CD4-positive, CD25-positive, alpha-beta regulatory T cell (primary cell): ENCODE results near the gene ABCA7. TPM values are rescaled to one million over a fixed set of nuclear protein-coding genes. Genes with fewer than 3 reads are reported as not detected.

Experiments
- ATAC-seq, 2 donors: fragments of 150-1000 bp; cut with Tn5 transposase; one replicate each; pipeline ENCODE4 v1.10.0; 2021; ENCODE audit warnings: low read depth in 2 of 2, moderate number of reproducible peaks in 2 of 2, moderate library complexity in 1 of 2
- DNase-seq, 3 donors: peaks; one replicate each; pipeline versions ENCODE4 v3.0.0 to v3.0.0-alpha.2; 2012 to 2022; ENCODE audit warnings: mixed read lengths in 1 of 3
- H3K27ac ChIP-seq: one replicate; pipeline ENCODE4 v1.7.0; 2013; ENCODE audit warnings: mild to moderate bottlenecking, low read length; ENCODE audit not compliant: insufficient read depth, poor library complexity, severe bottlenecking
- H3K27me3 ChIP-seq: one replicate; pipeline ENCODE4 v1.7.0; 2013; ENCODE audit warnings: low read length; ENCODE audit not compliant: control insufficient read depth, insufficient read depth
- H3K36me3 ChIP-seq: one replicate; pipeline ENCODE4 v1.7.0; 2013; ENCODE audit warnings: mild to moderate bottlenecking, low read length, moderate library complexity; ENCODE audit not compliant: control insufficient read depth, insufficient read depth
- H3K4me1 ChIP-seq: 2 replicates; pipeline ENCODE4 v1.7.0; 2013; ENCODE audit warnings: mild to moderate bottlenecking, low read length; ENCODE audit not compliant: insufficient read depth, control insufficient read depth, poor library complexity, severe bottlenecking
- H3K4me3 ChIP-seq: one replicate; pipeline ENCODE4 v1.7.0; 2013; ENCODE audit warnings: low read depth, mild to moderate bottlenecking, low read length, moderate library complexity
- H3K9me3 ChIP-seq, 2 experiments: 1 replicate in 1 of 2; 2 replicates in 1 of 2; pipeline ENCODE4 v1.7.0; 2013; ENCODE audit warnings: low read length in 2 of 2, mild to moderate bottlenecking in 1 of 2, moderate library complexity in 1 of 2; ENCODE audit not compliant: control insufficient read depth in 2 of 2
- H3K27ac Mint-ChIP-seq, 3 donors: one replicate each; pipeline ENCODE4 v1.8.0; 2020 to 2022; ENCODE audit warnings: mild to moderate bottlenecking in 3 of 3, mixed read lengths in 3 of 3, moderate library complexity in 2 of 3
- H3K27me3 Mint-ChIP-seq: one replicate; pipeline ENCODE4 v1.8.0; 2022; ENCODE audit warnings: mild to moderate bottlenecking, mixed read lengths
- H3K36me3 Mint-ChIP-seq: one replicate; pipeline ENCODE4 v1.8.0; 2020; ENCODE audit warnings: mixed read lengths
- H3K4me1 Mint-ChIP-seq, 4 donors: one replicate each; pipeline ENCODE4 v1.8.0; 2020 to 2022; ENCODE audit warnings: mixed read lengths in 4 of 4, mild to moderate bottlenecking in 1 of 4
- H3K4me3 Mint-ChIP-seq, 4 donors: one replicate each; pipeline ENCODE4 v1.8.0; 2020 to 2022; ENCODE audit warnings: mild to moderate bottlenecking in 4 of 4, mixed read lengths in 4 of 4, moderate library complexity in 3 of 4
- H3K9me3 Mint-ChIP-seq, 7 donors: one replicate each; pipeline ENCODE4 v1.8.0; 2020 to 2022; ENCODE audit warnings: mixed read lengths in 7 of 7, mild to moderate bottlenecking in 3 of 7, moderate library complexity in 2 of 7
- polyA plus RNA-seq, 4 donors: library from polyadenylated mRNA; unstranded; fragments of 300-500 nt; fragmentation: Illumina TruSeq; gene quantifications; one replicate each; pipeline ENCODE4 v1.2.3, GENCODE V29; 2021
- total RNA-seq: library from RNA; stranded (reverse); gene quantifications from one replicate; pipeline ENCODE4 v1.2.3, GENCODE V29; 2022

Gene ABCA7
- total and polyA plus RNA-seq, 5 donors from 2014 or later = 3.4 to 161 (median 7.0) TPM

DNA sequence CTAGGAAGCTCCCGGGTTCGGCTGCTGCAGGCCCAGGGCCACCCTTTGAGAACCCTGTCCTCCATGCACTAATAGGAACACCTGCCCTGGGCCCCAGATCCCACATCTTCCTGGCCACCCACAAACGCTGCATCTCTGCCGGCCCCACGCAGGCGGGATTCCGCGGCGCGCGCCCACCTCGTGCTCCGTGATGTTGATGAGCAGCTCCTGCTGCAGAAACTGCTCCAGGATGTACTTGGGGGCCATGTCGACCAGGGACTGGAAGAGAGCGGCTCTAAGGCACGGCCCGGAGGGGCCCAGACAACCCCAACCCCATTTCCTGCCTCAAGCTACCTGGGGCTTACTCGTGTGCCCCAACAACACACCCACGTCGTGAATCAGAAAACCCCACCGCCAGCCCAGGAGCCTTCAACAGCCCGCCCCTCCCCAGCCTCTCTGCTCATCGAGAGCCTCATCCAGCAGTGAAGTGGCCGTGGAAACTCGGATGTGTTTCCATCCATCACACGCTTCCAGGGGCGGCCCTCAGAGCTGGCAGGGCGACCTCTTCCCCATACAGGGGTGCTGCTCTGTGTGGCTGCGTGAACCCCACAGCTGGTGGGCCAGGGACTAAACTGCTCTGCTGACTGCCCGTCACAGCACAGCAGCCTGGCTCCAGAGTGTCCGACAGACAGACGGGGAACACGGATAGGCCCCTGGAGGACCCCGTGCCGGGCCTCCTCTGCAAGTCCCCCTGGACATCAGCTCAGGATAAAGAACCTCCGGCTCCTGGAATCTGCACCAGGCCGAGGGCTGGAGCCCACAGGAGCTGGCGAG is 51.0 kb downstream of the ABCA7 start:
- DNase-seq = no peak
- peaks cover 4% of the 10 kb centered on the region for H3K27me3 Mint-ChIP-seq

DNA sequence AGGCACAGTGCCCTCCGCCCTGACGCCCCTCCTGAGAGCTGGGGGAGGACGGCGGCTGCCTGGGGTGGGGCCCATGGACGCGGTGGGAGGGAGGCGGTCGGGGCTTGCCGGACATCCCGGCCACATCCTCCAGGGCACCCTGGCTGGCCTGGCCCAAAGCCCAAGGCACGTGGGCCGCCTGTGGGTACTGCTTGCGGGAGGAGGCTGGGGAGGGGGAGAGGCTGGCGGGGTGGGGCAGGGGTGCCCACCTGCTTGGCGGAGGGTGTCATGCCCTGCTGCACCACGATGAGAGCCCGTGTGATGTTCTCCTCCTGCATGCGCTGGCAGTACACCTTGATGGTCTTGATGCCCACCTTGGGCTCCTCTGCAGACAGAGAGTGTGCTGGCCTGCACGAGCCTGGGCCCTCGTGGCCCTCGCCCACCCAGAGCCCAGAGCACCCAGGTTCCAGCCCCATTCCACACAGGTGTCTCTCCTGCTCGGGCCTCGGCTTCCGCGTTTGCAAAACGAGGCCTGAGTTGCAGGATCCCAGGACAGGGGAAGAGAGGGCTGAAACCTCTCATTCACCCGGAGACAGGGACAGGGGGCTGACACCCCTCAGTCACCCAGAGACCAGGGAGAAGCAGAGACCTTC is 51.8 kb downstream of the ABCA7 start:
- ATAC-seq (no peak), DNase-seq (no peak)
- H3K9me3 Mint-ChIP-seq = peaks cover 0 to 2% (median 0%) of the 10 kb centered on the region in 7 donors
- H3K4me3 Mint-ChIP-seq = peak overlapping the region in 1 of 4 donors; percentile 89
- H3K27me3 Mint-ChIP-seq = peaks cover 6% of the 10 kb centered on the region
- Histone ChIP-seq H3K36me3 (peaks cover 5% of the 10 kb centered on the region), H3K9me3 (no peaks in the 10 kb centered on the region), H3K4me3 (no peak overlapping the region), H3K4me1 (peaks cover 69% of the 10 kb centered on the region), H3K27ac (no peak overlapping the region), H3K27me3 (no peaks in the 10 kb centered on the region)
- H3K27ac Mint-ChIP-seq = no peak overlapping the region
- peaks cover 7% of the 10 kb centered on the region for H3K36me3 Mint-ChIP-seq
- peaks cover 8 to 55% (median 26%) of the 10 kb centered on the region in 4 donors for H3K4me1 Mint-ChIP-seq

More for the DNA sequence above, 51.0 kb downstream of the ABCA7 start:
- peak overlapping the region in 2 of 4 donors; percentile 35 to 65 for H3K4me3 Mint-ChIP-seq
- Histone ChIP-seq H3K4me3 (no peak overlapping the region), H3K27ac (no peak overlapping the region), H3K4me1 (peaks cover 68% of the 10 kb centered on the region), H3K36me3 (peaks cover 12% of the 10 kb centered on the region), H3K27me3 (no peaks in the 10 kb centered on the region), H3K9me3 (no peaks in the 10 kb centered on the region)
- H3K9me3 Mint-ChIP-seq = peaks cover 0 to 2% (median 0%) of the 10 kb centered on the region in 7 donors
- peaks cover 7% of the 10 kb centered on the region for H3K36me3 Mint-ChIP-seq
- H3K4me1 Mint-ChIP-seq = peaks cover 6 to 54% (median 22%) of the 10 kb centered on the region in 4 donors
- H3K27ac Mint-ChIP-seq = no peak overlapping the region
- ATAC-seq = no peak

- Histone ChIP-seq H3K4me1 (peaks cover 53% of the 10 kb centered on the region), H3K36me3 (no peaks in the 10 kb centered on the region), H3K27me3 (no peaks in the 10 kb centered on the region), H3K4me3 (no peak overlapping the region), H3K9me3 (no peaks in the 10 kb centered on the region), H3K27ac (no peak overlapping the region)
- Mint-ChIP-seq H3K36me3 (no peaks in the 10 kb centered on the region), H3K27me3 (peaks cover 6% of the 10 kb centered on the region), H3K4me3 (peak overlapping the region; percentile 89 to 96 (median 91)), H3K9me3 (peaks cover 0 to 2% (median 0%) of the 10 kb centered on the region in 7 donors), H3K4me1 (peaks cover 3 to 49% (median 19%) of the 10 kb centered on the region in 4 donors), H3K27ac (peak overlapping the region in 1 of 3 donors; percentile 15)
- no peak for ATAC-seq
- no peak for DNase-seq
These were observed 53.4 kb downstream of the ABCA7 start for GRCh38 chr19:1093330-1093729.

DNA sequence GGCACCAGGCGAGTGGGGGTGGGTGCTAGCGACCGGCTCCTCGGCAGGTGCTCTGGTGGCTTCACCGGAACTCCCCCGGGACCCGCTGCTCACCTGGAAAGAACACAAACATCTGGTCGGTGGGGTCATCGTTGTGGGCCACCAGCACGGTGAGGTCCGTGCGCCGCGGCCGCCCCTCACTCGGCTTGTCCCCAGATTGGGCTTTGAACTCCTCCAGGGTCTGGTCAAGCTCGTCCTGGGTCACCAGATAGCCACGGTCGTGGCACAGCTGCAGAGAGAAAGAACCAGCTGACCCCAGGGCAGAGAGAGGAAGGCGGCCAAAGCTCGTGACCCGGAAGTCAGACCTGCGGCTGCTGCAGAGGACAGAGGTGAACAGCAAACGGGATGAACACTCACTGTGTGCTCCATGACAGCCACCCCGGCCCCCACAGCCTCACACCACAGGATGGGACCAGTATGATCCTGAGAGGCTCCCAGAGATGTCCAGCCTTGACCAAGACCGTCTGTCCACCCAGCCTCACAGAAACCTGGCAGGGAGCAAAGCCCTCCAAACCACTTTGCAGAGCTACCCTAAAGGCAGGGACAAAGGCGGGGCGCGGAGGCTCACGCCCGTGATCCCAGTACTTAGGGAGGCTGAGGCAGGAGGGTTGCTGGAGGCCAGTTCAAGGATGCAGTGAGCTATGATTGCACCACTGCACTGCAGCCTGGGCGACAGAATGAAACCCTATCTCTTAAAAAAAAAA is 54.1 kb downstream of the ABCA7 start:
- Mint-ChIP-seq H3K36me3 (no peaks in the 10 kb centered on the region), H3K4me3 (peak overlapping the region; percentile 89 to 96 (median 91)), H3K4me1 (peaks cover 4 to 48% (median 18%) of the 10 kb centered on the region in 4 donors), H3K9me3 (peaks cover 0 to 3% (median 0%) of the 10 kb centered on the region in 7 donors), H3K27me3 (peaks cover 6% of the 10 kb centered on the region), H3K27ac (peak overlapping the region; percentile 52 to 86 (median 83))
- Histone ChIP-seq H3K4me3 (peak overlapping the region; percentile 64), H3K27me3 (no peaks in the 10 kb centered on the region), H3K27ac (peak overlapping the region; percentile 37), H3K4me1 (peaks cover 47% of the 10 kb centered on the region), H3K9me3 (no peaks in the 10 kb centered on the region), H3K36me3 (no peaks in the 10 kb centered on the region)
- DNase-seq (no peak), ATAC-seq (no peak)

DNA sequence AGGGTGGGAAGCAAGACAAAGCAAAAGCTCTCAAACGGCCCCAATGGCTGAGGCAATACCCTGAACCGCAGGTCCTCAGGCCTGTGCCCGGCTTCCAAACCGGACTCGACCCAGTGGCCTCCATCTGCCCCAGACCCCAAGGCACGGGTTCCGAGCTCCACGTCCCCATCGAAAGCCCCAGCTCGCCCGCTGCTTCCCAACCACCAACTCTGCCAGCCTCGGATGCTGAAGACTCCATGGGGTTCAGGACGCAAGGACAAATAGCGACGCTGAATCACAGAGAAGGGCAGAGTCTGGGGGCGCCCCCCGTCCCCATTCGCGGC is 54.7 kb downstream of the ABCA7 start:
- H3K4me3 Mint-ChIP-seq = peak overlapping the region; percentile 89 to 96 (median 91)
- peaks cover 0 to 3% (median 0%) of the 10 kb centered on the region in 7 donors for H3K9me3 Mint-ChIP-seq
- ATAC-seq (no peak), DNase-seq (no peak)
- peak overlapping the region; percentile 64 for H3K4me3 ChIP-seq
- no peaks in the 10 kb centered on the region for H3K36me3 Mint-ChIP-seq
- no peaks in the 10 kb centered on the region for H3K9me3 ChIP-seq
- peaks cover 47% of the 10 kb centered on the region for H3K4me1 ChIP-seq
- H3K27ac ChIP-seq = peak overlapping the region; percentile 84
- no peaks in the 10 kb centered on the region for H3K27me3 ChIP-seq
- H3K27me3 Mint-ChIP-seq = peaks cover 6% of the 10 kb centered on the region
- peak overlapping the region; percentile 76 to 86 (median 83) for H3K27ac Mint-ChIP-seq
- peaks cover 4 to 49% (median 18%) of the 10 kb centered on the region in 4 donors for H3K4me1 Mint-ChIP-seq
- H3K36me3 ChIP-seq = no peaks in the 10 kb centered on the region

GRCh38 chr19:1094978-1095701 is 55.2 kb downstream of the ABCA7 start, which contains the start of gene POLR2E:
POLR2E (minus strand) TSS chr19:1095375; CDS start chr19:1095315, 60 bp downstream.
- H3K4me3 Mint-ChIP-seq = peak within 1 kb of the TSS; percentile 89 to 96 (median 91)
- peaks cover 4 to 53% (median 18%) of the 10 kb centered on the region in 4 donors for H3K4me1 Mint-ChIP-seq
- ATAC-seq = peak; percentile 98
- H3K36me3 Mint-ChIP-seq = no peaks in the 10 kb centered on the region
- no peaks in the 10 kb centered on the region for H3K36me3 ChIP-seq
- H3K27me3 Mint-ChIP-seq = peaks cover 6% of the 10 kb centered on the region
- H3K27ac ChIP-seq = peak within 1 kb of the TSS; percentile 84
- peak within 1 kb of the TSS; percentile 86 to 94 (median 93) for H3K27ac Mint-ChIP-seq
- DNase-seq = peak; percentile 96 to 98 (median 98)
- H3K4me1 ChIP-seq = peaks cover 44% of the 10 kb centered on the region
- peak within 1 kb of the TSS; percentile 64 for H3K4me3 ChIP-seq
- peaks cover 0 to 3% (median 0%) of the 10 kb centered on the region in 7 donors for H3K9me3 Mint-ChIP-seq
- no peaks in the 10 kb centered on the region for H3K9me3 ChIP-seq
- H3K27me3 ChIP-seq = no peaks in the 10 kb centered on the region

GRCh38 chr19:1097810-1098176 is 57.9 kb downstream of the ABCA7 start:
- ATAC-seq (no peak), DNase-seq (no peak)
- no peak overlapping the region for H3K27ac ChIP-seq
- Mint-ChIP-seq H3K4me3 (no peak overlapping the region), H3K27ac (no peak overlapping the region), H3K36me3 (no peaks in the 10 kb centered on the region), H3K27me3 (peaks cover 6% of the 10 kb centered on the region), H3K4me1 (peaks cover 4 to 63% (median 22%) of the 10 kb centered on the region in 4 donors), H3K9me3 (peaks cover 0 to 4% (median 0%) of the 10 kb centered on the region in 7 donors)
- no peaks in the 10 kb centered on the region for H3K9me3 ChIP-seq
- no peaks in the 10 kb centered on the region for H3K27me3 ChIP-seq
- no peak overlapping the region for H3K4me3 ChIP-seq
- peaks cover 58% of the 10 kb centered on the region for H3K4me1 ChIP-seq
- H3K36me3 ChIP-seq = no peaks in the 10 kb centered on the region
